GM12873 (cell line): ENCODE results near the gene TANC1.

Experiments used
- CTCF ChIP-seq: IDR thresholded peaks from 2 replicates; pipeline ENCODE4 v1.5.1; 2012; ENCODE audit warnings: low read depth, mild to moderate bottlenecking, moderate library complexity, low read length, control low read depth; ENCODE audit not compliant: insufficient read depth; ENCODE audit errors: missing control alignments

TANC1 gene

GRCh38 chr2:159200498-159200897 is 232.1 kb downstream of the TANC1 start:
- no peak for TF ChIP-seq CTCF

- TF ChIP-seq CTCF: no peak
These were observed 233.1 kb downstream of the TANC1 start for GRCh38 chr2:159201360-159202063.

GRCh38 chr2:159202568-159203071 is 234.2 kb downstream of the TANC1 start:
- TF ChIP-seq CTCF: no peak

GRCh38 chr2:159204381-159205144 is 236.1 kb downstream of the TANC1 start:
- TF ChIP-seq CTCF: no peak

- TF ChIP-seq CTCF: no peak
These were observed 238.4 kb downstream of the TANC1 start for GRCh38 chr2:159206736-159207380.

GRCh38 chr2:159208438-159208837 is 240.0 kb downstream of the TANC1 start:
- TF ChIP-seq CTCF: no peak
